ENCODE data around the gene PPP3CA.
"Not testable (repeated sequence)": the region's sequence is repeated elsewhere in the genome, so short reads cannot be mapped to it uniquely, and the experiment has no call there.

Gene PPP3CA

GRCh38 chr4:101236097-101236496 is 111.2 kb downstream of the PPP3CA start:
- TF ChIP-seq, protein P1, sequence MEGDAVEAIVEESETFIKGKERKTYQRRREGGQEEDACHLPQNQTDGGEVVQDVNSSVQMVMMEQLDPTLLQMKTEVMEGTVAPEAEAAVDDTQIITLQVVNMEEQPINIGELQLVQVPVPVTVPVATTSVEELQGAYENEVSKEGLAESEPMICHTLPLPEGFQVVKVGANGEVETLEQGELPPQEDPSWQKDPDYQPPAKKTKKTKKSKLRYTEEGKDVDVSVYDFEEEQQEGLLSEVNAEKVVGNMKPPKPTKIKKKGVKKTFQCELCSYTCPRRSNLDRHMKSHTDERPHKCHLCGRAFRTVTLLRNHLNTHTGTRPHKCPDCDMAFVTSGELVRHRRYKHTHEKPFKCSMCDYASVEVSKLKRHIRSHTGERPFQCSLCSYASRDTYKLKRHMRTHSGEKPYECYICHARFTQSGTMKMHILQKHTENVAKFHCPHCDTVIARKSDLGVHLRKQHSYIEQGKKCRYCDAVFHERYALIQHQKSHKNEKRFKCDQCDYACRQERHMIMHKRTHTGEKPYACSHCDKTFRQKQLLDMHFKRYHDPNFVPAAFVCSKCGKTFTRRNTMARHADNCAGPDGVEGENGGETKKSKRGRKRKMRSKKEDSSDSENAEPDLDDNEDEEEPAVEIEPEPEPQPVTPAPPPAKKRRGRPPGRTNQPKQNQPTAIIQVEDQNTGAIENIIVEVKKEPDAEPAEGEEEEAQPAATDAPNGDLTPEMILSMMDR (conservative IDR thresholded peaks at IDR 0.05; ENCODE audit: low read length) = no peak
- H3K4me3 ChIP-seq (ENCODE audit: low read length) = no peak overlapping the region
- no peak for DNase-seq (ENCODE audit: low read depth)

GRCh38 chr4:101234141-101234540 is 113.2 kb downstream of the PPP3CA start:
- H3K4me3 ChIP-seq (ENCODE audit: low read length) = not testable (repeated sequence)

DNA sequence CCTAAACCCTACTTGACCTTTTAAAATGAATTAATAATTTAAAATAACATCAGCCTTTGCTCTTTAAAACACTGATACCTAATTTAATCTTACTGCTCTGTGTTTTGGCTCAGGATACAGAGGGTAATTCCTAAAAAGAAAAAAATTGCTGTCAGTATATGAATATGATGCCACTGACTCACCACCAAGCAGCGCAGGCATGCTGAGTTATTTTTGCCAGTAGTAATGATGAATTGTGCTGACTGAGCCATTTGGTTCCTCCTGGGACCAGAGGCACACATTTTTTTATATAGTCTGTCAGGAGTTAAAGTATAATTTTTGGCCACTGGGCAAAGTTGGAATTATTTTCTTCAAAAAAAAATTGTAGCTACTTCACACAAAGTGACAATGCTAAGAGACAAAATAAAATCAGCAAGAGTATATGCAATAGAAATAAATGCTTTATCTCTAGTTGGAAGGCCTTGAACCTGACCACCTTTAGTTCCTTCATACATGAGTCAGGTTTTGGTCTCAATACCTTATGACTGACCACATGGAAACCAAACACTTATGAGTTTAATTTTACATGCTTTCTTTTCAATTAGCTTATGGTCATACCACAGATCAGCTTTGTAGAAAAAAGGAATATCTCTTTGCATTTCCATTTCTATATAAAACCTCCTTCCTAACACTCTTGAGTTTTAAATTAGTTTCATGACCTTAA is 115.1 kb downstream of the PPP3CA start:
- TF ChIP-seq, protein P1 (conservative IDR thresholded peaks at IDR 0.05; ENCODE audit: low read length) = no peak; the same call in 1 of the 2 replicates
- H3K4me3 ChIP-seq (ENCODE audit: low read length) = no peak overlapping the region
- peak; percentile 77 for DNase-seq (ENCODE audit: low read depth)

More at GRCh38 chr4:101234141-101234540, 113.2 kb downstream of the PPP3CA start:
- not testable (repeated sequence) for DNase-seq (ENCODE audit: low read depth)

- DNase-seq (ENCODE audit: low read depth) = no peak
- H3K4me3 ChIP-seq (ENCODE audit: low read length) = no peak overlapping the region
- TF ChIP-seq, protein P1 (conservative IDR thresholded peaks at IDR 0.05; ENCODE audit: low read length) = peak; percentile 18; the same call in 1 of the 2 replicates
Measured at GRCh38 chr4:101230801-101231426, 116.4 kb downstream of the PPP3CA start.

- H3K4me3 ChIP-seq (ENCODE audit: low read length) = no peak overlapping the region
- TF ChIP-seq, protein P1 (conservative IDR thresholded peaks at IDR 0.05; ENCODE audit: low read length) = no peak
- peak; percentile 82 for DNase-seq (ENCODE audit: low read depth)
Measured at GRCh38 chr4:101229116-101229515, 118.2 kb downstream of the PPP3CA start.

- TF ChIP-seq, protein P1 (conservative IDR thresholded peaks at IDR 0.05; ENCODE audit: low read length) = no peak
- DNase-seq (ENCODE audit: low read depth) = no peak
- no peak overlapping the region for H3K4me3 ChIP-seq (ENCODE audit: low read length)
Measured at GRCh38 chr4:101227715-101228114, 119.6 kb downstream of the PPP3CA start.

DNA sequence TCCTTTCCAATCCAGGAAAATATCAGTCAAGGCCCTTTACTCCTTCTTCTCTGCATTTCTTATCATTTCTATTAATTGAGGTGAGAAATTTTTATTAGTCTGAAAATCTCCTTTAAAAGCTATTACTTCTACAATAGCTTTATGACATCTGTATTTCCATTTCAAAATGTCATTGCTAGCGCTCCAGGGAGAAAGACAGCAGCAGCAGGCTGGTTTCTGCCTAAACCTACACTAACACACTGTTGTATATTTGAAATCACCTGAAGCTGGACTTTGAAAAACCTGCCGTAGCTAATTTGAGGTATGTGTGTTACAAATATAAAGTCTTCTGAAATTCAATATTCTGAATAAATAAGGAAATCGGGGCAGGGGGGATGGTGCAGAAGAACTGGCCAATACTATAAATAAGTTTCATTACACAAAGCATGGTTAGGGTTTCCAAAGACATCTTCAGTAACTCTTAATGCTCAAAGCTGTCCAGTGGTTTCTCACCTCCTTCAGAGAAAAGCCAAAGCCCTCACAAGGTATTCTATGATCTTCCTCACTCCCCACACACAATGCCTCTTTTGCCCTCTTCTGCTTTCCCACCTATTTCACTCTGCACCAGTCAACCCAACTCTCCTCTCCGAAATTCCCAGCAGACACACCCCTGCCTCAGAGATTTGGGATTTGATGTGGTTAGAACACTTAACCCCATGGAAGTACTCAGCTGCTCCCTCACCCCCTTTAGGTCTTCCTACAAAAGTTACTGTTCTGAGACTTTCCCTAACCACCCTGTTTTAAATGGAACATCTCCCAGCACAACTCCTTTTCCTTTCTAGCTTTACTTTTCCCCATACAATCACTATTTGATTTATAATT is 122.7 kb downstream of the PPP3CA start:
- H3K4me3 ChIP-seq (ENCODE audit: low read length) = no peak overlapping the region
- TF ChIP-seq, protein P1 (conservative IDR thresholded peaks at IDR 0.05; ENCODE audit: low read length) = no peak
- no peak for DNase-seq (ENCODE audit: low read depth)

Measured in AG10803 (cell line).